H1 (cell line): Measurements from ENCODE around the gene KIAA0513. TPM values are rescaled to one million over a fixed set of nuclear protein-coding genes. Genes with fewer than 3 reads are reported as not detected.

Experiments
- CTCF ChIA-PET: fragments of 300-600 bp; sonication (Branson Sonifier 250); formaldehyde crosslinking; loops from one replicate; lab custom pipeline; 2021; ENCODE audit not compliant: partially characterized antibody; lab: Charles Lee
- POLR2A ChIA-PET: fragments of 300-600 bp; sonication (Branson Sonifier 250); formaldehyde crosslinking; loops from one replicate; lab custom pipeline; 2021; ENCODE audit warnings: inconsistent platforms; ENCODE audit not compliant: partially characterized antibody; lab: Charles Lee
- DNase-seq, 2 experiments: peaks; one replicate each; pipeline versions ENCODE4 v3.0.0 to v3.0.0-alpha.2; 2010 to 2022; ENCODE audit warnings: low spot score in 2 of 2, low read depth in 1 of 2, mixed read lengths in 1 of 2
- FAIRE-seq: peaks from 2 replicates; lab custom pipeline; 2011; peaks lifted over from hg19 to GRCh38; lab: Jason Lieb, UNC
- H2AFZ ChIP-seq: 2 replicates; pipeline ENCODE4 v1.8.1; 2012; ENCODE audit warnings: low read length, inconsistent platforms
- H2AK5ac ChIP-seq: 2 replicates; pipeline ENCODE4 v1.6.1; 2013; ENCODE audit warnings: low read depth, low read length
- H2BK120ac ChIP-seq: replicated peaks from 2 replicates; pipeline ENCODE3; 2013; ENCODE audit warnings: low read depth, low read length, inconsistent platforms
- H2BK12ac ChIP-seq: 2 replicates; pipeline ENCODE4 v1.6.1; 2013; ENCODE audit warnings: low read depth, low read length
- H2BK15ac ChIP-seq: 2 replicates; pipeline ENCODE4 v1.6.1; 2013; ENCODE audit warnings: low read length
- H2BK20ac ChIP-seq: 2 replicates; pipeline ENCODE4 v1.6.1; 2013; ENCODE audit warnings: low read length
- H2BK5ac ChIP-seq: 2 replicates; pipeline ENCODE4 v1.6.1; 2013; ENCODE audit warnings: low read depth, low read length
- H3K14ac ChIP-seq: 2 replicates; pipeline ENCODE4 v1.6.1; 2013; ENCODE audit warnings: inconsistent platforms; ENCODE audit not compliant: insufficient read length
- H3K18ac ChIP-seq: 2 replicates; pipeline ENCODE4 v1.6.1; 2013; ENCODE audit warnings: low read length; ENCODE audit errors: extremely low read depth
- H3K23ac ChIP-seq: 2 replicates; pipeline ENCODE4 v1.6.1; 2013; ENCODE audit warnings: inconsistent platforms; ENCODE audit not compliant: insufficient read length
- H3K23me2 ChIP-seq: 2 replicates; pipeline ENCODE4 v1.6.1; 2013; ENCODE audit warnings: low read depth, low read length
- H3K27ac ChIP-seq: 2 replicates; pipeline ENCODE4 v1.6.1; 2011; ENCODE audit warnings: low read depth, low read length, inconsistent platforms
- H3K27me3 ChIP-seq, 4 experiments: replicated peaks in 1 of 4; 1 replicate in 1 of 4; 2 replicates in 3 of 4; pipeline versions ENCODE4 v1.6.1 to v1.8.1; 2011 to 2013; ENCODE audit warnings: low read length in 3 of 4, mild to moderate bottlenecking in 3 of 4, inconsistent platforms in 2 of 4, mixed read lengths in 2 of 4, moderate library complexity in 1 of 4; ENCODE audit not compliant: control insufficient read depth in 3 of 4, insufficient read depth in 3 of 4; ENCODE audit errors: extremely low read depth in 1 of 4
- H3K36me3 ChIP-seq, 4 experiments: 2 replicates each; pipeline versions ENCODE4 v1.6.1 to v1.8.1; 2011 to 2013; ENCODE audit warnings: mild to moderate bottlenecking in 4 of 4, low read length in 3 of 4, moderate library complexity in 2 of 4, control low read depth in 1 of 4, inconsistent platforms in 1 of 4; ENCODE audit not compliant: insufficient read depth in 4 of 4, control insufficient read depth in 2 of 4
- H3K4ac ChIP-seq: replicated peaks from 2 replicates; pipeline ENCODE3; 2013; ENCODE audit warnings: low read length, low read depth, mixed read lengths, inconsistent platforms; ENCODE audit not compliant: insufficient read length
- H3K4me1 ChIP-seq, 4 experiments: replicated peaks in 1 of 4; 1 replicate in 1 of 4; 2 replicates in 3 of 4; pipeline versions ENCODE4 v1.6.1 to v1.8.1; 2011 to 2013; ENCODE audit warnings: low read length in 3 of 4, inconsistent platforms in 2 of 4, mixed read lengths in 1 of 4; ENCODE audit not compliant: insufficient read depth in 4 of 4, control insufficient read depth in 3 of 4
- H3K4me2 ChIP-seq, 2 experiments: 2 replicates each; pipeline versions ENCODE4 v1.6.1 to v1.8.1; 2011 to 2013; ENCODE audit warnings: low read depth in 2 of 2, low read length in 2 of 2, control low read depth in 1 of 2, inconsistent platforms in 1 of 2, mild to moderate bottlenecking in 1 of 2; ENCODE audit not compliant: insufficient read depth in 1 of 2
- H3K4me3 ChIP-seq, 4 experiments: fragments of 200-600, 300-600 bp in 1 of 4; sonication (generic), shearing (Covaris generic), sonication (Bioruptor Twin) in 1 of 4; 2 replicates each; pipeline versions ENCODE4 v1.5.1 to v1.8.1; 2011 to 2016; ENCODE audit warnings: low read length in 4 of 4, low read depth in 3 of 4, control low read depth in 2 of 4, inconsistent platforms in 2 of 4, mild to moderate bottlenecking in 2 of 4, mixed read lengths in 1 of 4, moderate library complexity in 1 of 4; ENCODE audit not compliant: insufficient read depth in 2 of 4; ENCODE audit errors: extremely low read depth in 1 of 4
- H3K56ac ChIP-seq: replicated peaks from 2 replicates; pipeline ENCODE3; 2013; ENCODE audit warnings: low read depth, mild to moderate bottlenecking, mixed read lengths, low read length, inconsistent platforms; ENCODE audit not compliant: insufficient read length
- H3K79me1 ChIP-seq: 2 replicates; pipeline ENCODE4 v1.6.1; 2013; ENCODE audit warnings: low read depth, low read length, control low read depth
- H3K79me2 ChIP-seq, 2 experiments: 2 replicates each; pipeline versions ENCODE4 v1.6.1 to v1.8.1; 2012 to 2013; ENCODE audit warnings: low read length in 2 of 2, mild to moderate bottlenecking in 2 of 2, inconsistent platforms in 1 of 2; ENCODE audit not compliant: insufficient read depth in 2 of 2, control insufficient read depth in 1 of 2
- H3K9ac ChIP-seq, 4 experiments: replicated peaks in 1 of 4; 1 replicate in 1 of 4; 2 replicates in 3 of 4; pipeline versions ENCODE4 v1.6.1 to v1.8.1; 2011 to 2013; ENCODE audit warnings: low read depth in 3 of 4, low read length in 3 of 4, control low read depth in 2 of 4, mild to moderate bottlenecking in 2 of 4, moderate library complexity in 2 of 4, inconsistent platforms in 1 of 4; ENCODE audit errors: extremely low read depth in 1 of 4
- H3K9me3 ChIP-seq, 2 experiments: 2 replicates each; pipeline versions ENCODE4 v1.6.1 to v1.8.1; 2012 to 2013; ENCODE audit warnings: mild to moderate bottlenecking in 2 of 2, moderate library complexity in 2 of 2, control low read depth in 1 of 2, inconsistent platforms in 1 of 2, low read depth in 1 of 2, low read length in 1 of 2, mixed read lengths in 1 of 2; ENCODE audit not compliant: insufficient read depth in 2 of 2
- H4K20me1 ChIP-seq, 2 experiments: replicated peaks in 1 of 2; 2 replicates each; pipeline versions ENCODE3 to v1.8.1; 2011 to 2013; ENCODE audit warnings: inconsistent platforms in 2 of 2, low read length in 2 of 2, mild to moderate bottlenecking in 1 of 2; ENCODE audit not compliant: insufficient read depth in 2 of 2, control insufficient read depth in 1 of 2
- H4K5ac ChIP-seq: 2 replicates; pipeline ENCODE4 v1.6.1; 2013; ENCODE audit warnings: low read length, low read depth, mixed read lengths, inconsistent platforms; ENCODE audit not compliant: insufficient read length
- H4K8ac ChIP-seq: 2 replicates; pipeline ENCODE4 v1.8.0; 2013; ENCODE audit warnings: mild to moderate bottlenecking, moderate library complexity, low read length, inconsistent platforms; ENCODE audit not compliant: insufficient read depth; ENCODE audit errors: extremely low read depth
- H4K91ac ChIP-seq: replicated peaks from 2 replicates; pipeline ENCODE3; 2013; ENCODE audit warnings: low read length, mixed read lengths, inconsistent platforms; ENCODE audit not compliant: insufficient read length
- BACH1 ChIP-seq: IDR thresholded peaks from 2 replicates; pipeline ENCODE4 v1.6.1; 2012; ENCODE audit warnings: low read length, improper control_type of control experiment
- SIRT6 ChIP-seq: IDR thresholded peaks from one replicate; pipeline ENCODE4 v1.7.1; 2012; ENCODE audit warnings: low read length, inconsistent platforms
- TEAD4 ChIP-seq: IDR thresholded peaks from 2 replicates; pipeline ENCODE4 v1.6.1; 2012; ENCODE audit warnings: low read depth, low read length, inconsistent platforms, mixed read lengths
- WGBS, 2 experiments: shearing (Covaris generic) in 1 of 2; methylation state at CpG; one replicate each; pipeline versions ENCODE4 v1.1.6 to v1.1.7; 2013 to 2015; ENCODE audit warnings: low lambda C conversion rate in 2 of 2, mixed read lengths in 2 of 2, inconsistent platforms in 1 of 2, low coverage in 1 of 2, missing lambda C conversion rate in 1 of 2; ENCODE audit not compliant: insufficient replicate concordance in 2 of 2, insufficient coverage in 1 of 2, insufficient read length in 1 of 2; ENCODE audit errors: extremely low coverage in 1 of 2, missing lambda C conversion rate in 1 of 2; 5-methylcytosine and 5-hydroxymethylcytosine counted together
- polyA plus RNA-seq, 7 experiments: library from polyadenylated mRNA; depleted of rRNA in 3 of 7; stranded (reverse) in 5 of 7; unstranded in 2 of 7; fragments of >200 nt in 5 of 7; fragments of 200-250 nt in 2 of 7; gene quantifications; 1 replicate in 5 of 7; 2 replicates in 1 of 7; 4 replicates in 1 of 7; pipeline versions ENCODE4 v1.2.1 to v1.2.3, GENCODE V29; 2011 to 2013; ENCODE audit warnings: missing spikeins in 2 of 7, mixed read lengths in 2 of 7
- total RNA-seq: library from RNA; stranded (reverse); fragmentation: NEBNext Ultra II Directional; extraction: Animal tissue kit (Norgen Biotek cat#: 25700); gene quantifications from 2 replicates; pipeline ENCODE4 v1.2.1, GENCODE V29; 2021

The KIAA0513 gene
- total and polyA plus RNA-seq, 2 of the 8 experiments (the other 6 are each of a cell fraction or from before 2014, with no cell fraction given), result 2.1 to 6.1 TPM

- FAIRE-seq, result no peak
- POLR2A ChIA-PET, result interaction anchor here (0.6 kb wide), 1 partner anchor 25 kb away, joined by 4 read pairs; no protein-coding TSS in a partner anchor
- no peak for DNase-seq
- TF ChIP-seq SIRT6 (no peak), TEAD4 (no peak), BACH1 (no peak)
Measured at GRCh38 chr16:85033171-85033570, 5.6 kb downstream of the KIAA0513 start.

More at GRCh38 chr16:85033171-85033570, 5.6 kb downstream of the KIAA0513 start:
- H2AFZ ChIP-seq, result no peak overlapping the region
- H4K20me1 ChIP-seq, result peaks cover 3 to 4% of the 10 kb centered on the region in 2 experiments
- no peak overlapping the region for H3K14ac ChIP-seq
- H3K56ac ChIP-seq, result no peak overlapping the region
- no peak overlapping the region for H3K27ac ChIP-seq
- no peak overlapping the region for H4K5ac ChIP-seq
- H3K79me1 ChIP-seq, result no peaks in the 10 kb centered on the region; the same call in 1 of the 2 replicates
- no peak overlapping the region for H4K91ac ChIP-seq
- H3K4me1 ChIP-seq, result peaks cover 2 to 6% (median 3%) of the 10 kb centered on the region in 4 experiments; a peak in 5 of 7 replicates
- CTCF ChIA-PET, result interaction anchor here (0.5 kb wide), 1 partner anchor 95 kb away, joined by 3 read pairs; no protein-coding TSS in a partner anchor
- H3K18ac ChIP-seq, result no peak overlapping the region
- H2BK20ac ChIP-seq, result no peak overlapping the region
- no peaks in the 10 kb centered on the region for H3K36me3 ChIP-seq
- 80% methylated on average over 17 of the region's 17 CpGs; no CpG with 5 or more reads in 1 of the 2 experiments for WGBS, 2 experiments
- H4K8ac ChIP-seq, result no peak overlapping the region
- H3K4ac ChIP-seq, result no peak overlapping the region
- no peak overlapping the region for H3K4me3 ChIP-seq
- no peak overlapping the region for H2BK5ac ChIP-seq
- no peak overlapping the region for H2AK5ac ChIP-seq
- H2BK120ac ChIP-seq, result no peak overlapping the region
- peaks cover 2% of the 10 kb centered on the region; the same call in 1 of the 2 replicates for H3K23me2 ChIP-seq
- no peak overlapping the region for H2BK15ac ChIP-seq
- H3K27me3 ChIP-seq, result peaks cover 0 to 13% (median 6%) of the 10 kb centered on the region in 4 experiments; a peak in 4 of 7 replicates
- H2BK12ac ChIP-seq, result no peak overlapping the region
- no peak overlapping the region for H3K23ac ChIP-seq
- H3K4me2 ChIP-seq, result no peak overlapping the region
- no peaks in the 10 kb centered on the region for H3K79me2 ChIP-seq
- no peaks in the 10 kb centered on the region for H3K9me3 ChIP-seq
- no peak overlapping the region for H3K9ac ChIP-seq
